Transverse colon (tissue), 4 donors: ENCODE data around the gene FAM151B.

ENCODE experiments used
- CTCF ChIP-seq, 5 experiments: fragments of 200-600 bp in 3 of 5; fragments of 450-650 bp in 2 of 5; sonication (generic) in 3 of 5; IDR thresholded peaks; 1 replicate in 2 of 5; 2 replicates in 3 of 5; pipeline ENCODE4 v1.5.1; 2016 to 2017; ENCODE audit warnings: antibody characterized with exemption in 5 of 5, inconsistent platforms in 3 of 5, mild to moderate bottlenecking in 2 of 5, moderate library complexity in 1 of 5
- EP300 ChIP-seq: sonication (generic); formaldehyde crosslinking; IDR thresholded peaks from one replicate; pipeline ENCODE4 v1.6.1; 2017; ENCODE audit warnings: antibody characterized with exemption, low read depth
- POLR2A ChIP-seq: fragments of 450-650 bp; IDR thresholded peaks from one replicate; pipeline ENCODE4 v1.6.1; 2016; ENCODE audit warnings: antibody characterized with exemption, mild to moderate bottlenecking, moderate library complexity
- POLR2AphosphoS5 ChIP-seq, 3 donors: sonication (generic); formaldehyde crosslinking; IDR thresholded peaks; one replicate each; pipeline ENCODE4 v1.6.1; 2016; ENCODE audit warnings: antibody characterized with exemption in 3 of 3

- no peak for TF ChIP-seq POLR2A
- TF ChIP-seq POLR2AphosphoS5 (IDR thresholded peaks at IDR 0.05), result no peak
- TF ChIP-seq CTCF (IDR thresholded peaks at IDR 0.05), result no peak
- TF ChIP-seq EP300, result no peak
Observed at GRCh38 chr5:80577707-80578106, 89.8 kb downstream of the FAM151B start.
